Mammary epithelial cell (primary cell): Measurements from ENCODE around the gene LMBR1.
"Not testable (repeated sequence)": the region's sequence is repeated elsewhere in the genome, so short reads cannot be mapped to it uniquely, and the experiment has no call there.

Experiments used
- CTCF ChIP-seq, 2 donors: IDR thresholded peaks in 1 of 2; conservative IDR thresholded peaks in 1 of 2; 2 replicates each; pipeline ENCODE4 v1.5.1; 2011 to 2012; ENCODE audit warnings: inconsistent platforms in 2 of 2, low read length in 2 of 2, mild to moderate bottlenecking in 2 of 2, control low read depth in 1 of 2, low read depth in 1 of 2; ENCODE audit not compliant: insufficient read depth in 1 of 2; ENCODE audit errors: extremely low read depth in 1 of 2
- EZH2 ChIP-seq: IDR thresholded peaks from 2 replicates; pipeline ENCODE4 v1.6.1; 2012; ENCODE audit warnings: low read length, inconsistent platforms, borderline replicate concordance

- TF ChIP-seq EZH2; CTCF (conservative IDR thresholded peaks at IDR 0.05 in 1 of 2, IDR thresholded peaks at IDR 0.05 in 1 of 2; ENCODE audit: extremely low read depth in 1 of 2, insufficient read depth in 1 of 2, low read depth in 1 of 2, low read length in 2 of 2): not testable (repeated sequence)
Observed at GRCh38 chr7:156922304-156922703, 29.3 kb upstream of the LMBR1 start.
